GM19372 (cell line): ENCODE data around the gene WDR19.
"Not testable (repeated sequence)": the region's sequence is repeated elsewhere in the genome, so short reads cannot be mapped to it uniquely, and the experiment has no call there.

Experiments used
- ATAC-seq: cut with Tn5 transposase; IDR thresholded peaks from one replicate; pipeline ENCODE4 v1.9.1; 2021; ENCODE audit warnings: mild to moderate bottlenecking, low read depth, moderate library complexity; ENCODE audit not compliant: unreplicated experiment

The WDR19 gene

DNA sequence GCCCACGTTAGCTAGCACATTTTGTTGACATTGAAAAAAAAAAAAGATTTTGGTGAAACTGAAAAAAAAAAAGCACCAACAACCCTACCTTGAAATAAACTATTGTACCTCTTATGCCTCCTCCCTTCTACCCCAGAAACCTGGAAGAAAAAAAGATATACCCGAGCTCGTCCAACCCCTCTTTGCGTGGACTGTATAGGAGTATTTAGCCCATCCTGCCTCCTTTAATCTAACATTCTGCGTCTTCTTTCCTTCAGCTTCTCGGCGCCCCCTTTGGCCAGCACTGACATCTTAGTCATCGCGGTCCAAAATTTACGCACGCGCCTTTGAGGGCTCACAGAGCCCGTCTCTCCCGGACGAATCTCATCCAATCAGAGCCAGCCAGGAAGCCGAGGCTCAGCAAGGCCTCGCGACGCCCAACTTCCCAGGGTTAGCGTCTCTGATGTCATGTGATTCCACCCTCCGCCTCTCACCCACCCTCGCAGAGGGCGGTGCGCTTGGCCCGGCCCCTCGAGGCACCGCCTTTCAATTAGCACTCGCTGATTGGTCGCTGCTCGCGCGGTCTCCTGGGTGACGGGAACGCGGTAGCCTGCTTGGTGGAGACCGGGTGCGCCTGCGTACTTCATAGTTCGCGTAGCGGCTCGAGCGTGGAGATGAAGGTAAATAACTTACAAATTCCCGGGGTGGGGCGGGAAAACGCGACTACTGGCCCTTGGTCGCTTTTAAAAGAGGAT, at the start of gene WDR19:
Gene WDR19, plus strand, starts transcription at position 625 of the 734 bp plus-strand sequence. Its CDS starts 29 bp downstream, at position 654.
- peak; percentile 99 for ATAC-seq

DNA sequence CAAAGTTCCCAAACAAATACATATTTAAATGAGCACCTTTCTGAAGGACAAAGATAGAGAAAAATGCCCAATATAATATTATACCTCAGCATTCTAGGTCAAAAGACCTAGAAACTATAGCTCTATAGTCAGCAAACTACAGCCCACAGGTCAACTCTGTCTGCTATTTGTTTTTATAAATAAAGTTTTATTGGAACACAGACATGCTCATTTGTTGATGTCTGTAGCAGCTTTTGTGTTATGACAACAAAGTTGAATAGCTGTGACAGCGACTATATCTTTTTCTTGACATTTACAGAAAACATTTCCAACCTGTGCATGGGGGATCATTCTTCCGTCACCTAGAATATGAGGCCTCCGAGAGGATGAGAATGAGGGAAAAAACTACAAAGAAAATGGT, 48.7 kb upstream of the WDR19 start:
- no peak for ATAC-seq

DNA sequence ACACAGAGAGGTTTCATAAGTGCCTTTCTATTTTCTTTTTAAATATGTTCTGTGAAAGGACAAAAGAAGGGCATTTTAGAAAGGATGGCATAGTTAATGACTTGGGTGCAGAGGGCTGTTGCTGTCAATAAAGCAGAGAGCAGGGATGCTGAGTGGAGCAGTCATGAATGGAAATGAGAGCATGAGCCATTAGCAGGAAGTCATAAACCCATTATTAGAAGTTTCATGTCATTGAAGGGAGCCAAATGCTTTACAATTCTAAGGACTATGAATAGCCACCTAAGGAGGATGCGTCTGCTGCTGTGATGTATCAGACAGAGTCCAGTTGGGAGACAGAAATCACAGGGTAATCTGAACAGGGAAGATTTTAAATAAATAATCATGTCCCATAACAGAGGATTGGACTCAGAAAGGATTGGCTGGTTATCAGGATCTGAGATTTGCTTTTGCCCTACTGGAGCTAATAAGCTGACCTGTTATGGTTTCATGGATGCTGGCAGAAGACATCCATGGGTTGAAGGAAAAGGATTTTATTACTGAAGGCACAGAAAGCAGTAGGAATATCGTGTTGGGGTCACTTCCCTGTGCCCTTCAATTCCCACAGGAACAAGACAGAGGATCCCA, 47.5 kb upstream of the WDR19 start:
- ATAC-seq, result no peak

DNA sequence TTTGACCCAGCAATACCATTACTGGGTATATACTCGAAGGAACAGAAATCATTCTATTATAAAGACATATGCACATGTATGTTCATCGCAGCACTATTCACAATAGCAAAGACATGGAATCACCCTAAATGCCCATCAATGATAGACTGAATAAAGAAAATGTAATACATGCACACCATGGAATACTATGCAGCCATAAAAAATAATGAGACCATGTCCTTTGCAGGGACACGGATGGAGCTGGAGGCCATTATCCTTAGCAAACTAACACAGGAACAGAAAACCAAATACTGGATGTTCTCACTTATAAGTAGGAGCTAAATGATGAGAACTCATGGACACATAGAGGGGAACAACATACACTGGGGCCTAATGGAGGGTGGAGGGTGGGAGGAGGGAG, 44.1 kb upstream of the WDR19 start:
- ATAC-seq, result not testable (repeated sequence)

DNA sequence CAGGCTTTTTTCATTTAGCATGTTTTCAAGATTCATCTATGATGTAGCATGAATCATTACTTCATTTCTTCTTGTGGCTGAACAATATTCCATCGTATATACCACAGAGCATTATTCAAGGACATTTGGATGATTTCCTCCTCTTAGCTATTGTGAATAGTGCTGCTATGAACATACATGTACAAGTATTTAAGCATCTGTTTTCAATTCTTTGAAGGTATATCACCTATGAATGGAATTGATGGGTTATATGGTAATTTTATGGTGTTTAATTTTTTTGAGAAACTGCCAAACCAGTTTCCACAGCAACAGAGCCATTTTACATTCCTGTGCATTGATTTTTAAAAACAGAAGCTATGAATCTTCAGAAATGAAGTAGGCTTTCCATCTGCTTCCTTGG, 36.1 kb upstream of the WDR19 start:
- no peak for ATAC-seq

DNA sequence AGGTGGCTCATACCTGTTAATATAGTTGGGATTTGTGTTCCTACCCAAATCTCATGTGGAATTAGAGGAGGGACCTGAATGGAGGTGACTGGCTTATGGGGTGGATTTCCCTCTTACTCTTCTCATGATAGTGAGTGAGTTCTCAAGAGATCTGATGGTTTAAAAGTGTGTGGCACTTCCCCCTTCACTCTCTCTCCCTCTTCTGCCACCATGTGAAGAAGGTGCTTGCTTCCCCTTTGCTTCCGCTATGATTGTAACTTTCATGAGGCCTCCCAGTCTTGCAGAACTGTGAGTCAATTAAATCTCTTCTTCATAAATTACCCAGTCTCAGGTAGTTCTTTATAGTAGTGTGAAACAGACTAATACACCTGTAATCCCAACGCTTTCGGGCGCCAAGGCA, 28.3 kb upstream of the WDR19 start:
- ATAC-seq, result no peak

DNA sequence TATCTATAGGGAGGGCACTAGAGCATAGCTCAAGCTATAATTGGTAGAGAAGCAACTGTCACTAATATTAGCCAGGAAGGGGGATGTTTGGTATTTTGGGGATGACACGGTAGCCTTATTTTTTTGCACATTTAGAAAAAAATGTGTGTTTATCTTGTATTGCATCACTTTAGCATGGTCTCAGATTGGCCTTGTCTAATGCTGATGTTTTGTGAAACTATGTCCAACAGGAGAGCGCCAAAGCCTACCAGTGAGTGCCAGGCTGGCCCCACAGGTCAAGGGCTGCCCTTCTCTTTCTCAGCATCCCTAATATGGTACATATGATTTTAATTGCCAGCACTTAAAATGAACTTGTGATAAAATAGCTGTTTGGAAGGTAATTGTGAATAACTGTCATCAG, 24.8 kb upstream of the WDR19 start:
- ATAC-seq, result no peak

DNA sequence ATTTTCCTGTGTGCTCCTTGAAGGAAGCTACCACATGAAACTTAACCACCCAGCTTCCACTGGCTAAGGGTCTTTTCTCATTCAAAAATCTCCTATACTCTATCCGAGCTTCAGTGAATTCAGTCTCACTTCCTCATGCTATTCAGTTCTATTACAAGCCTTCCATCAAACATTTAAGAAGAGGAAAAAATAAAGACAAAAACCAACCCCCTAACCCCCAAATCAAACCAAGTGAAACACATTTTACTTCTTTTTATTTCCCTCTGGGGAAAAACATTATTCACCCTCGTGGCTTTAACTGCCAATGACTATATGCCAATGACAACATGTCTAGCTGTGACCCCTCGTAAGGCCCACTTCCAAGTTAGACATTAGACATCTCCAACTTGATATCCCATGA, 16.2 kb upstream of the WDR19 start:
- ATAC-seq, result no peak

DNA sequence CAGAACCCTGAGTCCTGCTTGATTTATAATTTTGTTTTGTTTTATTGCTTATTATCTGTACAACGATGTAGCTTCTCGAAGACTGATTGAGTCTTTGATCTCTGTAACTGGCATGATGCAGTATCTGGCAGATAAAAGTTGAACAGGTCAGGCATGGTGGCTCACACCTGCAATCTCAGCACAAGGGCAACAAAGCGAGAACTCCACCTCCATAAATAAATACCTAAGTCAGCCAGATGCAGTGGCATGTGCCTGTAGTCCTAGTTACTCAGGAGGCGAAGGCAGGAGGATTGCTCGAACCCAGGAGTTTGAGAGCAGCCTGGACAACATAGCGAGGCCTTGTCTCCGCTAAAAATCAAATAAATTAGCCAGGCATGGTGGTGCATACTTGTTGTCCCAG, 15.7 kb upstream of the WDR19 start:
- ATAC-seq, result no peak

DNA sequence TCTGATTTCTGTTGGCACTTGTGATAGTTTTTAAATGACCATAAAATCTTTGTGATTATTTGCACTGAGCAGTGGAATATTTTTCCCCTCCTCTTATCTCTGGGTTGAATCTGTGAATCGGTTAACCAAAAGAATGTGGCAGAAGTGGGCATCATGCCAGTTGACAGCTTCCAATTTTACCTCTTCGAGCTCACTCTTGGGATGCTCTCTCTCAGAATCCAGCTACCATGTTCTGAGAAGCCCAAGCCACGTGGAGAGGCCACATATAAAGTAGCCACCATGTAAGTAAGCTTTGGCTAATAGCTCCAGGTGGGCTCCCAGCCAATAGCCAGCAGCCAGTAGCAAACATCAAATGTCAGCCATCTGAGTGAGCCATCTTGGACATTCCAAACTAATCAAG, 12.9 kb upstream of the WDR19 start:
- no peak for ATAC-seq

DNA sequence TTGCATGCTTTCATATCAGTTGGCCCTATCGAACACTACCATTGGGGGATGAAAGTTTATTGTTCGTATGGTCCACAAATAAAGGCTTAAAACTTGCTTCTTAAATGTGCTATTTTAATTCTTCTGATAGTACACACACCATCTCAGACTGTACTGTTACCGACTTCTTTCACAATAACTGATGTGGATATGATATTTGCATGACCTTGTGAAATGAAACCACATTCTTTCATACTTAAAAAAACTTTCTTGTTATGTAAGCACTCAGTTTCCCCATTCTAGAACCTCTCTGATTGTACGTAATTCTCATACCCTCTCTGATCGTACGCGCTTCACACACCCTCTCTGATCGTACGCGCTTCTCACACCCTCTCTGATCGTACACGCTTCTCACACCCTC, 12.0 kb upstream of the WDR19 start:
- no peak for ATAC-seq

DNA sequence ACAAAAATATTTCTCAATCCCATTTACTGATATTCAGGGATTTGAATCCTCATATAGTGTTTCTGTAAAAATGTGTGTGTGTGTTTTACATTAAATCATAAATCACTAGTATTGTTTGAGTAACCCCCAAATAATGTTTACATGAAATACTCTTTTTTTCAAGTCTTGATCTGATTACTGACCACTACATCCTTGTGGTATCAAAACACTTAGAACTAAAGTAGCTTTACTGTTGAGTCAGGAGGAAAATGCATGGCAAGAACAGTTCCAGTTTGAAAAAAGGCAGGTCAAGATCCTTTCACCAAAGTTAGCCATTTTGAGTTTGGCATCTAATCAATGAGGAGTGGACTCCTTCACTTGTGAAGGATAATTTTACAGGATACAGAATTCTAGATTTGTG, 3.6 kb upstream of the WDR19 start:
- no peak for ATAC-seq

DNA sequence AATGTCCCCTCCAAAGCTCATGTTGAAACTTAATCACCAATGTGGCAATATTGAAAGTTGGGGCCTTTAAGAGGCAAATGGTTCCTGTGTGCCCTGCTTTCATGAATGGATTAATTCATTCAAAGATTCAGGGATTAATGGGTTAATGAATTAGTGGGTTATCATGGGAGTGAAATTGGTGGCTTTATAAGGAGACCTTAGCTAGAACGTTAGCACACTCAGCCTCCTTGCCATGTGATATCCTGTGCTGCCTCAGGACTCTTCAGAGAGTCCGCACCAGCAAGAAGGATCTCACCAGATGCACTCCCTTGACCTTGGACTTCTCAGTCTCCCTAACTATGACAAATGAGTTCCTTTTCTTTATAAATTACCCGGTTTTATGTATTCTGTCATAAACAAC, 2.6 kb upstream of the WDR19 start:
- no peak for ATAC-seq

DNA sequence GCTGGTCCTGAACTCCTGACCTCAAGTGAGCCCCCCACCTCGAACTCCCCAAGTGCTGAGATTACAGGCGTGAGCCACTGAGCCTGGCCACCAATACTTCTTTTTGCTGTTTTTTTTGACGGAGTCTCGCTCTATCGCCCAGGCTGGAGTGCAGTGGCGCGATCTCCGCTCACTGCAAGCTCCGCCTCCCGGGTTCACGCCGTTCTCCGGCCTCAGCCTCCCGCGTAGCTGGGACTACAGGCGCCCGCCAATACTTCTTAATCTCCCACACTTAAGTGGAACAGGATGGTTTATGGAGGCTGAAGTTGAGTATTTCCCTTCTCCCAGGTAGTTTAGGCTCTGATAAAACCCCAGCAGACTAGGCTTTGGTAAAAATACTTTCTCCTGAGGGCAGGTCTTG, 1.7 kb upstream of the WDR19 start:
- ATAC-seq, result not testable (repeated sequence)

DNA sequence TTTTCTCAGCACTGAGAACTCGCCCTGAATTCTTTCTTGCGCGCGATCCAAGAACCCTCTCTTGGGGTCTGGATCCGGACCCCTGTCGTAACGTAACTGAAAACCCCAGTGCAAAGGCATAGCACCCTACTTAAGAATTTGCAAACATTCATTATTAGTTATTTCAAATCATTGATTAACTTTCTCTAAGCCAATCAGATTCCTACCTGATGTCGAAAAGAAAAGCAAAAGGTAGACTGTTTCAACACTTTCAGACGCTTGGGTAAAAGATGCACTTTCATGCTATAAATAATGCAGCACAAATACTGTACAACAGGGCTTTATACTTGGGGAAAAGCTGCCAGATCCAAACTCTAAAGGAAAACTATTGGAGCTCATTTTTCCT, 817 bp upstream of the WDR19 start:
- ATAC-seq, result no peak

DNA sequence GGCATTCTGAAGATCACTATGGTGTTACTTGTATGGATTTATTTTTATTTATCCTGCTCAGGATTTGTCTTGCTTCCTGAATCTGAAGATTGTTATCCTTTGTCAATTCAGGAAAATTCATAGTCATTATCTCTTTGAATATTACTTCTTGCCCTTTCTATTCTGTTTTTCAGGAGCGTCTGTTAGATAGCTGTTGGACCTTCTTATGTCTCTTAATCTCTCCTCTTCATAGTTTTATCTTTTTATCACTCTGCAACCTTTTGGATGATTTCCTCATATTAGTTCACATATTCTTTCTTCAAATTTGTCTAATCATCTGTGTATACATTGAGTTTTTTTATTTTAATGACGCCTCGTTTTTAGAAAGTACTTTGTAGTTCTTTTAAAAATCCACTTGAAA, 19.6 kb downstream of the WDR19 start:
- no peak for ATAC-seq

DNA sequence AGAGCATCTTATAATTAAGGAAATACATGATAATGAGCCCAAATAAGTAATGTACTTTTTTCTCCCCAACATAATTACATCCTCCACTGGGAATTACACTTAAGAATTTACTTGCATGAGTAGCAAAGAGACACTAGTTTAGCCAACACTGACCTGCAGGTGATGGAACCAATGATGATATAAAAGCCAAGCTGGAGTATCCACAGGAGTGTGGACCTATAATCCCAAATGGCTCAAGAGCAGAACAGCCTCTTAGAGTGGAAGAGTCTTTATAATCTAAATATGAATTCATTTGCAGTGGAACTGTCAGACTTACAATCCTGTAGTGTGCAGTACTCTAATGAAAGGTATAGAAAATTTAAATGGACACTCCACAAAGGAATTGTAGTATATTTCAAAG, 22.2 kb downstream of the WDR19 start:
- no peak for ATAC-seq

DNA sequence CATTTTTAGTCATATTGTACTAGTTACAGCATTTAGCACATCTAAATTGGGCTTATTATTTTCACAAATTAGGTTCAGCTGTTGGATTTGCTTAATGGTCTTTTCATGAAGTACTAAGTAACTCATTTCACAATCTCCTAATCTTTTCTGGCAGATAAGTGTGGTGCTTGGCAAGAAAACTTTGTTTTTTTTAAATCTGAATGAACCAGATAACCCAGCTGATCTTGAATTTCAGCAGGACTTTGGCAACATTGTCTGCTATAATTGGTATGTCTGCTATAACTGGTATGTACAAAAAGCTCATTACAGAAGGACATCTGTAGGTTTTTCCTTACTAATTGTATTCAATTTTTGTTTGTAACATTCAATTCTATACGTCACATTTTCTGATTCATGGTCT, 22.7 kb downstream of the WDR19 start:
- ATAC-seq, result no peak

DNA sequence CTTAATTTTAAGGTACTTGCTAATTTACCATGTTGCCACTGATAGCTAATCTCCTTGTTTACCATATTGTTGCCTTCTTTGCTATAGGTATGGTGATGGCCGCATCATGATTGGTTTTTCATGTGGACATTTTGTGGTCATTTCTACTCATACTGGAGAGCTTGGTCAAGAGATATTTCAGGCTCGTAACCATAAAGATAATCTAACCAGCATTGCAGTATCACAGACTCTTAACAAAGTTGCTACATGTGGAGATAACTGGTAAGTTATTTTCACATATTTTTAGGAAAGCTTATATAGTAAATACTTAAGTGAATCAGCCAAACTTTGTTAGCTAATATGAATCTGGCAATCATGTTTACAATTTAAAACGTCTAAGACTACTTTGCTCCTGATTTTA, 23.1 kb downstream of the WDR19 start:
- no peak for ATAC-seq

DNA sequence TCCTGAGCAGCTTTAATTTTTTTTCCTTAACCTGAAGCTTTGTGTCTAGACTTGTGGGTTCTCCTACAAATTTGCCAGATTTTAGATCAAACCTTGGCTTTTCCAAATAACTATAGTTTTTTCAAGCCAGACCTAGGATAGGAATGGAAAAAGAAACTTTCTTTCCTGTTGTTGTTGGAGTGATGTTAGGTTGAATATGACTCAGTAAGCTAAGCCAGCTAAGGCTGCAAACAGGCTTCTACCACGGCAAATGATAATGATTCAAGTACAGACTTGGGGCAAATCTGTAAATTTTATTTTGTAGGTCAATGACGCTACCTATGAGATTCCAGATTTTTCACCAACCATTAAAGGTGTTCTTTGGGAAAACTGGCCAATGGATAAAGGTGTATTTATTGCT, 45.6 kb downstream of the WDR19 start:
- no peak for ATAC-seq

DNA sequence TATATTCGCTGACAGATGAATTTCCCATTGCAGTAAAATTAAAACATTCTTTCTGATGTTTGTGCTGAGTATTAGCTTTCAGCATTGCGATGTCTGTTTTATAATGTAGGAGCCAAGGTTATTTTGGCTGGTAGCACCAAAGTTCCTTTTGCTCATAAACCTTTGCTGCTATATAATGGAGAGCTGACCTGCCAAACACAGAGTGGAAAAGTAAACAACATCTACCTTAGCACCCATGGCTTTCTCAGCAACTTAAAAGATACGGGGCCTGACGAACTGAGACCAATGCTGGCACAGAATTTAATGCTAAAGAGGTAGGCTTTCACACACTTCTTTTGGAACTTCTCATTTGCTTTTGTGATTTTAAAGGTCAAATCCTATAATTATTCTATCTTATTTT, 46.0 kb downstream of the WDR19 start:
- no peak for ATAC-seq

DNA sequence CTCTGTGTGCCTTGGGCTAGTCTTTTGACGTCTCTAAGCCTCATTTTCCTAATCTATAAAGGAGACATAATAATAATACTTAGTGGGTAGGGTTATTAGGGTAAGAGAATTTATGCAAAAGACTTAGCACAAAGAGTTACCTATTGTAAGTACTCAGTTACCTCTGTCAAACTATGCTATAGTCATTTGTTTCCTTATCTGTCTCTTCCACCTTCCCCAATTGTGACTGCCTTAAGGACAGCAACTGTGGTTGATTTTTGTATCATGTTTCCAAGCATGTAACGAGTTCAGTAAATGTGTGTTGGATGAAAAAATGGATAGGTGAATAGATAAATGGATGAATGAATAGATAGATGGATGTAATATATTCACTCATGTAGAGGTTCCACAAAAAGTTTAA, 48.1 kb downstream of the WDR19 start:
- no peak for ATAC-seq

DNA sequence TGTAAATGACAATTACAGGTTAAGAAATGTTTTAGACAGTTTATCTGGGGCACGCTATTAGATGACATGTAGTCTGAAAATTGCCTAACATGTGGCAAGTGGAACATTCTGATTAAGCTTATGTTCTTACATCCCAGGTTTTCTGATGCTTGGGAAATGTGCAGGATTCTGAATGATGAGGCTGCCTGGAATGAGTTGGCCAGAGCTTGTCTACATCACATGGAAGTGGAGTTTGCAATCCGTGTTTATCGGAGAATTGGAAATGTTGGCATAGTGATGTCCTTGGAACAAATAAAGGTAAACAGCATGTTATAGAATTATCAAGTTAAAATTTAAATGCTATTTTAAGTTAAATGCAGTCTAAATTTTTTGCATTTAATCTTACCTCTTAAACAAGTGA, 49.3 kb downstream of the WDR19 start:
- no peak for ATAC-seq
